HepG2 (cell line): ENCODE data around the gene CSNK1E. TPM values are rescaled to one million over a fixed set of nuclear protein-coding genes. Genes with fewer than 3 reads are reported as not detected.

ENCODE experiments used
- BORCS8-MEF2B ChIP-seq: sonication (generic); formaldehyde crosslinking; IDR thresholded peaks from 2 replicates; pipeline ENCODE4 v1.8.0; 2022; ENCODE audit warnings: mild to moderate bottlenecking, missing genetic modification reagents
- ETV5 ChIP-seq: IDR thresholded peaks from 2 replicates; pipeline ENCODE4 v1.6.1; 2018; ENCODE audit warnings: missing biosample characterization, missing genetic modification reagents, inconsistent platforms, borderline replicate concordance
- FOXC1 ChIP-seq: sonication (generic); formaldehyde crosslinking; IDR thresholded peaks from 2 replicates; pipeline ENCODE4 v1.8.0; 2022; ENCODE audit warnings: mild to moderate bottlenecking, missing genetic modification reagents, borderline replicate concordance
- FOXP1 ChIP-seq, 2 experiments: fragments of 450-650 bp in 1 of 2; IDR thresholded peaks; 2 replicates each; pipeline ENCODE4 v1.6.1; 2017 to 2018; ENCODE audit warnings: antibody characterized with exemption in 1 of 2
- MAFK ChIP-seq, 2 experiments: IDR thresholded peaks in 1 of 2; conservative IDR thresholded peaks in 1 of 2; 2 replicates each; pipeline ENCODE4 v1.6.1; 2011; ENCODE audit warnings: improper control_type of control experiment in 2 of 2, low read length in 2 of 2
- MEF2D ChIP-seq: sonication (generic); formaldehyde crosslinking; IDR thresholded peaks from 2 replicates; pipeline ENCODE4 v1.5.1; 2020; ENCODE audit warnings: mild to moderate bottlenecking, missing genetic modification reagents
- PHF21A ChIP-seq: sonication (generic); formaldehyde crosslinking; IDR thresholded peaks from 2 replicates; pipeline ENCODE4 v1.5.0; 2020; ENCODE audit warnings: mild to moderate bottlenecking, missing genetic modification reagents
- PITX1 ChIP-seq: sonication (generic); formaldehyde crosslinking; IDR thresholded peaks from 2 replicates; pipeline ENCODE4 v1.5.1; 2020; ENCODE audit warnings: mild to moderate bottlenecking, missing genetic modification reagents
- RARA ChIP-seq: IDR thresholded peaks from 2 replicates; pipeline ENCODE4 v1.6.1; 2016; ENCODE audit warnings: missing genetic modification reagents, missing compliant biosample characterization
- RXRB ChIP-seq: IDR thresholded peaks from 2 replicates; pipeline ENCODE4 v1.6.1; 2016; ENCODE audit warnings: borderline replicate concordance, missing genetic modification reagents, missing compliant biosample characterization
- TCF7 ChIP-seq: sonication (generic); IDR thresholded peaks from 2 replicates; pipeline ENCODE4 v1.6.1; 2016; ENCODE audit warnings: antibody characterized with exemption, low read depth
- ZBTB7B ChIP-seq: sonication (generic); formaldehyde crosslinking; IDR thresholded peaks from 2 replicates; pipeline ENCODE4 v1.4.0; 2020; ENCODE audit warnings: missing genetic modification reagents
- polyA plus RNA-seq, 8 experiments: library from polyadenylated mRNA; depleted of rRNA in 3 of 8; stranded (reverse) in 7 of 8; unstranded in 1 of 8; fragments of >200 nt; fragmentation: Illumina TruSeq in 4 of 8; extraction: Trizol in 4 of 8; gene quantifications; 2 replicates each; pipeline versions ENCODE4 v1.2.1 to v1.2.3, GENCODE V29; 2011 to 2016; ENCODE audit warnings: low read depth in 4 of 8, missing spikeins in 1 of 8, mixed read lengths in 1 of 8; ENCODE audit not compliant: insufficient read depth in 1 of 8
- total RNA-seq, 5 experiments: library from RNA; depleted of rRNA; stranded (reverse); fragments of >200 nt; fragmentation: Illumina TruSeq; extraction: Trizol; gene quantifications; 2 replicates each; pipeline ENCODE4 v1.2.3, GENCODE V29; 2016; ENCODE audit warnings: low read depth in 1 of 5
- TF ChIP-seq, protein P1 (sequence below): sonication (generic); formaldehyde crosslinking; IDR thresholded peaks from 2 replicates; pipeline ENCODE4 v1.4.0; 2020; ENCODE audit warnings: missing genetic modification reagents, borderline replicate concordance
- TF ChIP-seq, protein P2 (sequence below): sonication (generic); formaldehyde crosslinking; IDR thresholded peaks from 2 replicates; pipeline ENCODE4 v1.4.0; 2020; ENCODE audit warnings: missing genetic modification reagents
- TF ChIP-seq, protein P3 (sequence below): sonication (generic); formaldehyde crosslinking; IDR thresholded peaks from 2 replicates; pipeline ENCODE4 v1.5.1; 2020; ENCODE audit warnings: missing genetic modification reagents, mild to moderate bottlenecking, borderline replicate concordance
- TF ChIP-seq, protein P4 (sequence below): IDR thresholded peaks from 2 replicates; pipeline ENCODE4 v1.4.0; 2020; ENCODE audit warnings: mild to moderate bottlenecking, missing genetic modification reagents
- TF ChIP-seq, protein P5 (sequence below): sonication (generic); formaldehyde crosslinking; IDR thresholded peaks from 2 replicates; pipeline ENCODE4 v1.4.0; 2020; ENCODE audit warnings: missing genetic modification reagents
- TF ChIP-seq, protein P6 (sequence below): sonication (generic); formaldehyde crosslinking; IDR thresholded peaks from 2 replicates; pipeline ENCODE4 v1.8.1; 2023; ENCODE audit warnings: missing genetic modification reagents, mild to moderate bottlenecking, borderline replicate concordance

CSNK1E gene
- total and polyA plus RNA-seq, 2 of the 13 experiments (the other 11 are each of a cell fraction or from before 2014, with no cell fraction given): 34.7 to 129 TPM

DNA sequence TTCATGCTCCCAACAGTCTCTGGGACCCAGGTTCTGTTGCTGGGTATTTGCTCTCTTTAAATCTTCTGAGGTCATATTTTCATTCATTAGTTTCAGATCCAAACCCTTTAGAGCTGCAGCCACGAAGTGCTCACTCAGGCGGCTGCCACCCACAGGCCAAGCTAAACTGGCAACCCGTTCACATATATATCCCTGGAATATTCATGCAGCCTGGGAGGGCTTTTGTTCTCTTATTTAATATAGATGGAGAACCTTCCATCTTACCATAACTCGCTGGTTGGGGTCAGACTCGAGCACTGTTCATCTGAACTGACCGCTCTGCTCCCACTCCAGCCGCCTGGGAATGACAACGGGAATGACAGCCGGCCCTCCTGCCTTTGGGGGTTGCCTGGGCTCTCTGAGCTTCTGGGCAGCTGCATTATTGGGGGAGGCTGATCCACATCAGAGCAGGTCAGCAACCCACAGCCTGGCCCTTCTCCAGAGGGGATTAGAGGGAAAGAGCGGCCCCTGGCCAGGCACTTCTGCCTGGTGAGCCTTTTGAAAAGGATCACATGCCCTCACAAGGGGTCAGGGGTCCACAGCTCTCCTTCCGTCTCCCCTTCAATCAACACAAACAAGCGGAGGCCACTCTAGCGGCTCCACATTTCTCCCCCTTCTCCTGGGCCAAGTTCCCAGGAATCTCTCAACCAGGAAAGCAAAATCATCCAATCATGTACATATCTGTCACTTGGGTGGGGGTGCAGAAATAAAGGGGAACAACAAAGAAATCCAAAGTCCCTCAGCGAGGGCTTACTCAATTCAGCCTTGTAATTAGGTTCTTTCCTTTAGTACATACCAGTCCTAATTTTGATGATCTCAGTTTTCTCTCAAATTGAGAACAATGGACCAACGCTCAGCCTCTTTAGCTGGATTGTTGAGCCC, 56.2 kb downstream of the CSNK1E start (continued):
- TF ChIP-seq ZBTB7B (CRISPR knock-in tag): peak; percentile 58; the same call in 1 of the 2 replicates
- TF ChIP-seq, protein P1, sequence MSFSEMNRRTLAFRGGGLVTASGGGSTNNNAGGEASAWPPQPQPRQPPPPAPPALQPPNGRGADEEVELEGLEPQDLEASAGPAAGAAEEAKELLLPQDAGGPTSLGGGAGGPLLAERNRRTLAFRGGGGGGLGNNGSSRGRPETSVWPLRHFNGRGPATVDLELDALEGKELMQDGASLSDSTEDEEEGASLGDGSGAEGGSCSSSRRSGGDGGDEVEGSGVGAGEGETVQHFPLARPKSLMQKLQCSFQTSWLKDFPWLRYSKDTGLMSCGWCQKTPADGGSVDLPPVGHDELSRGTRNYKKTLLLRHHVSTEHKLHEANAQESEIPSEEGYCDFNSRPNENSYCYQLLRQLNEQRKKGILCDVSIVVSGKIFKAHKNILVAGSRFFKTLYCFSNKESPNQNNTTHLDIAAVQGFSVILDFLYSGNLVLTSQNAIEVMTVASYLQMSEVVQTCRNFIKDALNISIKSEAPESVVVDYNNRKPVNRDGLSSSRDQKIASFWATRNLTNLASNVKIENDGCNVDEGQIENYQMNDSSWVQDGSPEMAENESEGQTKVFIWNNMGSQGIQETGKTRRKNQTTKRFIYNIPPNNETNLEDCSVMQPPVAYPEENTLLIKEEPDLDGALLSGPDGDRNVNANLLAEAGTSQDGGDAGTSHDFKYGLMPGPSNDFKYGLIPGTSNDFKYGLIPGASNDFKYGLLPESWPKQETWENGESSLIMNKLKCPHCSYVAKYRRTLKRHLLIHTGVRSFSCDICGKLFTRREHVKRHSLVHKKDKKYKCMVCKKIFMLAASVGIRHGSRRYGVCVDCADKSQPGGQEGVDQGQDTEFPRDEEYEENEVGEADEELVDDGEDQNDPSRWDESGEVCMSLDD (CRISPR knock-in tag): peak; percentile 69; the same call in 1 of the 2 replicates
- TF ChIP-seq, protein P2, sequence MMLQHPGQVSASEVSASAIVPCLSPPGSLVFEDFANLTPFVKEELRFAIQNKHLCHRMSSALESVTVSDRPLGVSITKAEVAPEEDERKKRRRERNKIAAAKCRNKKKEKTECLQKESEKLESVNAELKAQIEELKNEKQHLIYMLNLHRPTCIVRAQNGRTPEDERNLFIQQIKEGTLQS: no peak
- TF ChIP-seq ETV5 (CRISPR knock-in tag): peak; percentile 44; the same call in 1 of the 2 replicates
- TF ChIP-seq FOXC1 (CRISPR knock-in tag): no peak
- TF ChIP-seq, protein P3, sequence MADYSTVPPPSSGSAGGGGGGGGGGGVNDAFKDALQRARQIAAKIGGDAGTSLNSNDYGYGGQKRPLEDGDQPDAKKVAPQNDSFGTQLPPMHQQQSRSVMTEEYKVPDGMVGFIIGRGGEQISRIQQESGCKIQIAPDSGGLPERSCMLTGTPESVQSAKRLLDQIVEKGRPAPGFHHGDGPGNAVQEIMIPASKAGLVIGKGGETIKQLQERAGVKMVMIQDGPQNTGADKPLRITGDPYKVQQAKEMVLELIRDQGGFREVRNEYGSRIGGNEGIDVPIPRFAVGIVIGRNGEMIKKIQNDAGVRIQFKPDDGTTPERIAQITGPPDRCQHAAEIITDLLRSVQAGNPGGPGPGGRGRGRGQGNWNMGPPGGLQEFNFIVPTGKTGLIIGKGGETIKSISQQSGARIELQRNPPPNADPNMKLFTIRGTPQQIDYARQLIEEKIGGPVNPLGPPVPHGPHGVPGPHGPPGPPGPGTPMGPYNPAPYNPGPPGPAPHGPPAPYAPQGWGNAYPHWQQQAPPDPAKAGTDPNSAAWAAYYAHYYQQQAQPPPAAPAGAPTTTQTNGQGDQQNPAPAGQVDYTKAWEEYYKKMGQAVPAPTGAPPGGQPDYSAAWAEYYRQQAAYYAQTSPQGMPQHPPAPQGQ: no peak
- TF ChIP-seq RXRB (CRISPR knock-in tag): peak; percentile 32; the same call in 1 of the 2 replicates
- TF ChIP-seq, protein P4, sequence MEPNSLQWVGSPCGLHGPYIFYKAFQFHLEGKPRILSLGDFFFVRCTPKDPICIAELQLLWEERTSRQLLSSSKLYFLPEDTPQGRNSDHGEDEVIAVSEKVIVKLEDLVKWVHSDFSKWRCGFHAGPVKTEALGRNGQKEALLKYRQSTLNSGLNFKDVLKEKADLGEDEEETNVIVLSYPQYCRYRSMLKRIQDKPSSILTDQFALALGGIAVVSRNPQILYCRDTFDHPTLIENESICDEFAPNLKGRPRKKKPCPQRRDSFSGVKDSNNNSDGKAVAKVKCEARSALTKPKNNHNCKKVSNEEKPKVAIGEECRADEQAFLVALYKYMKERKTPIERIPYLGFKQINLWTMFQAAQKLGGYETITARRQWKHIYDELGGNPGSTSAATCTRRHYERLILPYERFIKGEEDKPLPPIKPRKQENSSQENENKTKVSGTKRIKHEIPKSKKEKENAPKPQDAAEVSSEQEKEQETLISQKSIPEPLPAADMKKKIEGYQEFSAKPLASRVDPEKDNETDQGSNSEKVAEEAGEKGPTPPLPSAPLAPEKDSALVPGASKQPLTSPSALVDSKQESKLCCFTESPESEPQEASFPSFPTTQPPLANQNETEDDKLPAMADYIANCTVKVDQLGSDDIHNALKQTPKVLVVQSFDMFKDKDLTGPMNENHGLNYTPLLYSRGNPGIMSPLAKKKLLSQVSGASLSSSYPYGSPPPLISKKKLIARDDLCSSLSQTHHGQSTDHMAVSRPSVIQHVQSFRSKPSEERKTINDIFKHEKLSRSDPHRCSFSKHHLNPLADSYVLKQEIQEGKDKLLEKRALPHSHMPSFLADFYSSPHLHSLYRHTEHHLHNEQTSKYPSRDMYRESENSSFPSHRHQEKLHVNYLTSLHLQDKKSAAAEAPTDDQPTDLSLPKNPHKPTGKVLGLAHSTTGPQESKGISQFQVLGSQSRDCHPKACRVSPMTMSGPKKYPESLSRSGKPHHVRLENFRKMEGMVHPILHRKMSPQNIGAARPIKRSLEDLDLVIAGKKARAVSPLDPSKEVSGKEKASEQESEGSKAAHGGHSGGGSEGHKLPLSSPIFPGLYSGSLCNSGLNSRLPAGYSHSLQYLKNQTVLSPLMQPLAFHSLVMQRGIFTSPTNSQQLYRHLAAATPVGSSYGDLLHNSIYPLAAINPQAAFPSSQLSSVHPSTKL (CRISPR knock-in tag): peak; percentile 44; the same call in 1 of the 2 replicates
- TF ChIP-seq BORCS8-MEF2B (CRISPR knock-in tag): no peak
- no peak for TF ChIP-seq MAFK (conservative IDR thresholded peaks at IDR 0.05 in 1 of 2, IDR thresholded peaks at IDR 0.05 in 1 of 2; ENCODE audit: low read length in 2 of 2)
- TF ChIP-seq, protein P5, sequence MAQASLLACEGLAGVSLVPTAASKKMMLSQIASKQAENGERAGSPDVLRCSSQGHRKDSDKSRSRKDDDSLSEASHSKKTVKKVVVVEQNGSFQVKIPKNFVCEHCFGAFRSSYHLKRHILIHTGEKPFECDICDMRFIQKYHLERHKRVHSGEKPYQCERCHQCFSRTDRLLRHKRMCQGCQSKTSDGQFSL (CRISPR knock-in tag): peak; percentile 43; the same call in 1 of the 2 replicates
- TF ChIP-seq FOXP1 (IDR thresholded peaks at IDR 0.05): no peak
- TF ChIP-seq FOXP1 (CRISPR knock-in tag; IDR thresholded peaks at IDR 0.05): peak; percentile 17; the same call in 1 of the 2 replicates
- TF ChIP-seq MEF2D (CRISPR knock-in tag): no peak
- TF ChIP-seq, protein P6, sequence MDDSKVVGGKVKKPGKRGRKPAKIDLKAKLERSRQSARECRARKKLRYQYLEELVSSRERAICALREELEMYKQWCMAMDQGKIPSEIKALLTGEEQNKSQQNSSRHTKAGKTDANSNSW (CRISPR knock-in tag): no peak
- TF ChIP-seq PHF21A (CRISPR knock-in tag): 0 out of 2 replicates have a peak, but pooled peaks have one; percentile 20
- TF ChIP-seq TCF7: peak; percentile 18; the same call in 1 of the 2 replicates
- 0 out of 2 replicates have a peak, but pooled peaks have one; percentile 34 for TF ChIP-seq RARA (CRISPR knock-in tag)
- TF ChIP-seq PITX1: peak; percentile 95
